HG03064 (cell line): Measurements from ENCODE around the gene CRABP2.

Source experiments
- ATAC-seq: cut with Tn5 transposase; IDR thresholded peaks from one replicate; pipeline ENCODE4 v1.9.1; 2021; ENCODE audit warnings: low read depth; ENCODE audit not compliant: unreplicated experiment

Gene CRABP2

GRCh38 chr1:156675210-156676113 lies 29.9 kb downstream of the CRABP2 start:
- no peak for ATAC-seq

- ATAC-seq = no peak
These were observed 31.8 kb downstream of the CRABP2 start for GRCh38 chr1:156673387-156674121.

- ATAC-seq = no peak
These were observed 33.6 kb downstream of the CRABP2 start for GRCh38 chr1:156671804-156672203.

- no peak for ATAC-seq
These were observed 34.6 kb downstream of the CRABP2 start for GRCh38 chr1:156670791-156671190.

- ATAC-seq = no peak
These were observed 35.0 kb downstream of the CRABP2 start for GRCh38 chr1:156670359-156670758.

GRCh38 chr1:156669794-156670193 lies 35.6 kb downstream of the CRABP2 start:
- no peak for ATAC-seq

GRCh38 chr1:156668801-156669637 lies 36.4 kb downstream of the CRABP2 start:
- ATAC-seq = no peak

GRCh38 chr1:156667968-156668709 lies 37.2 kb downstream of the CRABP2 start:
- ATAC-seq = no peak

- ATAC-seq = no peak
These were observed 37.8 kb downstream of the CRABP2 start for GRCh38 chr1:156667610-156667967.

GRCh38 chr1:156666862-156667609 lies 38.3 kb downstream of the CRABP2 start:
- ATAC-seq = no peak

GRCh38 chr1:156665539-156665938 lies 39.8 kb downstream of the CRABP2 start:
- ATAC-seq = no peak

- ATAC-seq = no peak
These were observed 40.5 kb downstream of the CRABP2 start for GRCh38 chr1:156664767-156665411.

- no peak for ATAC-seq
These were observed 41.2 kb downstream of the CRABP2 start for GRCh38 chr1:156664046-156664766.

- no peak for ATAC-seq
These were observed 42.2 kb downstream of the CRABP2 start for GRCh38 chr1:156663178-156663577.

GRCh38 chr1:156662800-156663055 lies 42.7 kb downstream of the CRABP2 start:
- no peak for ATAC-seq

GRCh38 chr1:156662005-156662799 lies 43.2 kb downstream of the CRABP2 start:
- no peak for ATAC-seq

- ATAC-seq = no peak
These were observed 44.7 kb downstream of the CRABP2 start for GRCh38 chr1:156660752-156661112.
